SK-N-SH treated with all-trans-retinoic acid at 6 μM for 48 hours (cell line): Measurements from ENCODE around the gene PGAP6.

Source experiments
- RARB ChIP-seq: fragments of 250-450 bp; sonication (Bioruptor Pico); IDR thresholded peaks from 2 replicates; pipeline ENCODE4 v1.8.0; 2021; ENCODE audit warnings: mild to moderate bottlenecking, moderate library complexity
- ZFP3 ChIP-seq: fragments of 250-450 bp; sonication (Bioruptor Pico); IDR thresholded peaks from 2 replicates; pipeline ENCODE4 v1.5.0; 2020; ENCODE audit warnings: mild to moderate bottlenecking, moderate library complexity
- TF ChIP-seq, protein P1 (sequence below): fragments of 250-450 bp; sonication (Bioruptor Pico); IDR thresholded peaks from 2 replicates; pipeline ENCODE4 v1.5.1; 2020; ENCODE audit warnings: low read depth, mild to moderate bottlenecking, moderate library complexity

DNA sequence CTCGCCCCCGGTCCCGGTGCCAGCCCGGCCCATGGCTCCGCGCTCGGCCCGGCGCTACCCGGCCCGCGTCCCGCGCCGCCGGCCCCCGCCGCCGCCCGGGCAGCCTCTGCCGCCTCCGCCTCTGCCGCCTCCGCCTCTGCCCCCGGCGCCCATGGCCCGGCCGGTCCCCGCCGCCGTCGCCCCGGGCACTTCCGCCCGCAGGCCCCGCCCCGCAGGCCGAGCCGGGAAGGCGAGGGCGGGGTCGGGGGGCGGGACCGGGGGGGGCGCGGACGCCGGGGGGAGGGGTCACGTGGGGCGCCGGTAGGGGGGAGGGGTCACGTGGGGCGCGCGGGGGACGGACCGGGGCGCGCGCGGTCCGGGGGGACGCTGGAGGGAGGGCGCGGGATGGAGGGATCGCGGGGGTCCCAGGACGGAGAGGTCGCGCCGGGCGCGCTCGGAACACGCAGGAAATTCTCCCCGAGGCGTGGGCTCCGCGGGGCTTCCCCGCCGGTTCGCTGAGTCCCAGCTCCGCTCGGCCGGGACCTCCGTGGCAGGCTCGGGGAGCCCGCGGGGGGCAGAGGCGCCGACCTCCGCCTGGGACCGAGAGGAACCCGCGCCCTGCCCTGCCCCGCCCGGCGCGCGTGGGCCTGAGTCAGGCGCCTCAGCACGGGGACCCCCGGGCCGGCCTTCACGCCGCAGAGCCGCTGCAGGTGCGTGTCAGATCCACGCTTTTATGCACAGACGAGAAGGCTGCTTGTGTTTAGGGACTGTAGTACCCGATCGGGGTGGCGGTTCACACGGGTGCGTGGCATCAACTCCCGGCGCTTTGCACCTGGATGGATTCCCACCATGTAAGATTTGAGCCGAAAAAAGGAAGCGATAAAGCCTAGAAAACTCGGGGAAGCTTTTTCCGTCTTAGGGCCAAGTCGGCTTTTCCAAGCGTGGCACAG lies at the start of gene PGAP6:
- TF ChIP-seq RARB (CRISPR knock-in tag) (no peak), ZFP3 (no peak)
- TF ChIP-seq, protein P1, sequence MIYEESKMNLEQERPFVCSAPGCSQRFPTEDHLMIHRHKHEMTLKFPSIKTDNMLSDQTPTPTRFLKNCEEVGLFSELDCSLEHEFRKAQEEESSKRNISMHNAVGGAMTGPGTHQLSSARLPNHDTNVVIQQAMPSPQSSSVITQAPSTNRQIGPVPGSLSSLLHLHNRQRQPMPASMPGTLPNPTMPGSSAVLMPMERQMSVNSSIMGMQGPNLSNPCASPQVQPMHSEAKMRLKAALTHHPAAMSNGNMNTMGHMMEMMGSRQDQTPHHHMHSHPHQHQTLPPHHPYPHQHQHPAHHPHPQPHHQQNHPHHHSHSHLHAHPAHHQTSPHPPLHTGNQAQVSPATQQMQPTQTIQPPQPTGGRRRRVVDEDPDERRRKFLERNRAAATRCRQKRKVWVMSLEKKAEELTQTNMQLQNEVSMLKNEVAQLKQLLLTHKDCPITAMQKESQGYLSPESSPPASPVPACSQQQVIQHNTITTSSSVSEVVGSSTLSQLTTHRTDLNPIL: no peak
